Measurements from ENCODE around the gene CALML3.

CALML3 gene

GRCh38 chr10:5510281-5511072, 14.3 kb upstream of the CALML3 start:
- Histone ChIP-seq H4K20me1 (ENCODE audit: insufficient read depth, low read length) (no peaks in the 10 kb centered on the region), H3K4me3 (ENCODE audit: low read length) (no peak overlapping the region), H3K27ac (ENCODE audit: low read length) (no peak overlapping the region), H3K4me1 (ENCODE audit: low read length) (no peaks in the 10 kb centered on the region), H3K36me3 (replicated peaks; ENCODE audit: low read depth, low read length) (no peaks in the 10 kb centered on the region), H3K9me3 (ENCODE audit: insufficient read depth, low read length) (no peaks in the 10 kb centered on the region), H3K79me2 (ENCODE audit: low read length) (no peaks in the 10 kb centered on the region), H3K4me2 (ENCODE audit: low read length) (no peak overlapping the region), H3K9ac (ENCODE audit: low read length) (no peak overlapping the region), H3K27me3 (ENCODE audit: low read depth, low read length) (no peaks in the 10 kb centered on the region), H2AFZ (ENCODE audit: low read depth, low read length) (no peak overlapping the region)
- TF ChIP-seq CTCF (IDR thresholded peaks at IDR 0.05; ENCODE audit: low read depth, low read length), result no peak
- TF ChIP-seq EZH2phosphoT487 (IDR thresholded peaks at IDR 0.05; ENCODE audit: low read depth), result no peak

DNA sequence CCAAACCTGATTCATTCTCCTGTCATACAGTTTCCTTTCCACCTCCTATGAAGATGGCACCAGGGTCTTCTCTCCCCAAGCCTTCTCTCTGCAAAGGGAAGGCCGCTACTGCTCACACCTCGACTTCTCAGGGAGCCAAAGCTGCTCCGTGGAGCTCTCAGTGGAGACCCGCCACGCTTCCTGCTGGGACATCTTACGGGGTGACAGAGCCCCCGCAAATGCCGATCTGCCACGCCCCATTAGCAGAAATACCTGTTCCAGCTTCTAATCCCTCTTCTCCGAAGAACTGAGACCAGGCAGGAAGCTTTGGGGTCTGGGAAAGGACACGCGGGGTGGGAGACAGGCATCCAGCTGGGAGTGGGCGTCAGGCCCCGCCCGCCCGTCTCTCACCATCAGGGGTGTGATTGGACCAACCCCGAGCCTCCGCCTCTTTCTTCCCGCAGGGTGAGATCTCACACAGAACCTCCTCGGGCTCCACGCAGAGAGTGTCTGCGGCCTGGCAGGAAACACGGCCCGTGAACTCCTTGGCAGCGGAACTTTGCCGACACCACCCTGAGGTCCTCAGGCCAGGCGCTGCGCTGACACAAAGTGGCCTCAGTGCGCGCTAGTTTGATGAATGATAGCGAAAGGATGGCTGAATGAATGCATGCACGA, 13.4 kb upstream of the CALML3 start:
- Histone ChIP-seq H3K4me2 (ENCODE audit: low read length) (no peak overlapping the region), H3K4me3 (ENCODE audit: low read length) (no peak overlapping the region), H3K9ac (ENCODE audit: low read length) (no peak overlapping the region), H3K27ac (ENCODE audit: low read length) (no peak overlapping the region), H3K9me3 (ENCODE audit: insufficient read depth, low read length) (no peaks in the 10 kb centered on the region), H3K4me1 (ENCODE audit: low read length) (no peaks in the 10 kb centered on the region), H3K27me3 (ENCODE audit: low read depth, low read length) (no peaks in the 10 kb centered on the region), H4K20me1 (ENCODE audit: insufficient read depth, low read length) (no peaks in the 10 kb centered on the region), H3K79me2 (ENCODE audit: low read length) (no peaks in the 10 kb centered on the region), H2AFZ (ENCODE audit: low read depth, low read length) (no peak overlapping the region), H3K36me3 (replicated peaks; ENCODE audit: low read depth, low read length) (no peaks in the 10 kb centered on the region)
- TF ChIP-seq CTCF (IDR thresholded peaks at IDR 0.05; ENCODE audit: low read depth, low read length) (no peak), EZH2phosphoT487 (IDR thresholded peaks at IDR 0.05; ENCODE audit: low read depth) (no peak)

DNA sequence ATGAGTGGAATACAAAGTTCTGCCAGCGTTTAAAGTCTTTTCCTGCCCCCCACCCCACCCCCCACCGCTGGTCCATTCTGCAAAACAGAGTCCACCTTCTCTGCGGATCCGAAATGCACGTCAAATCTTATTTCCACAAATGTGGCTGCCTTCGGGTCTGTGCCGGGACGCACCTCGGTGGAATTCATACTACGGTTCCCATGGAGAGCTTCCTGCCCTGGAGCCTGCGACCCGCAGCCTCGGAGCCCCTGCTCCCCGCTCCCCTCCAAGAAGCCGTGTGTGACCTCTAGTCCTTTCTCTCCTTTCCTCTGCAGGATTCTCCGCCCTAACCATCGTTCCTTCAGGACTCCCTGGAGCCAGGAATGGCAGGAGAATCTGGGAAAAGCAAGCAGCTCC, 12.9 kb upstream of the CALML3 start:
- Histone ChIP-seq H3K36me3 (replicated peaks; ENCODE audit: low read depth, low read length) (no peaks in the 10 kb centered on the region), H3K27ac (ENCODE audit: low read length) (no peak overlapping the region), H4K20me1 (ENCODE audit: insufficient read depth, low read length) (no peaks in the 10 kb centered on the region), H3K79me2 (ENCODE audit: low read length) (no peaks in the 10 kb centered on the region), H2AFZ (ENCODE audit: low read depth, low read length) (no peak overlapping the region), H3K4me2 (ENCODE audit: low read length) (no peak overlapping the region), H3K4me1 (ENCODE audit: low read length) (no peaks in the 10 kb centered on the region), H3K27me3 (ENCODE audit: low read depth, low read length) (no peaks in the 10 kb centered on the region), H3K9me3 (ENCODE audit: insufficient read depth, low read length) (no peaks in the 10 kb centered on the region), H3K9ac (ENCODE audit: low read length) (no peak overlapping the region), H3K4me3 (ENCODE audit: low read length) (no peak overlapping the region)
- no peak for TF ChIP-seq CTCF (IDR thresholded peaks at IDR 0.05; ENCODE audit: low read depth, low read length)
- no peak for TF ChIP-seq EZH2phosphoT487 (IDR thresholded peaks at IDR 0.05; ENCODE audit: low read depth)

- H3K79me2 ChIP-seq (ENCODE audit: low read length), result no peaks in the 10 kb centered on the region
- H2AFZ ChIP-seq (ENCODE audit: low read depth, low read length), result no peak overlapping the region
- H3K36me3 ChIP-seq (replicated peaks; ENCODE audit: low read depth, low read length), result no peaks in the 10 kb centered on the region
- no peak overlapping the region for H3K4me3 ChIP-seq (ENCODE audit: low read length)
- no peak overlapping the region for H3K4me2 ChIP-seq (ENCODE audit: low read length)
- no peak overlapping the region for H3K27ac ChIP-seq (ENCODE audit: low read length)
- no peaks in the 10 kb centered on the region for H3K27me3 ChIP-seq (ENCODE audit: low read depth, low read length)
- H3K9ac ChIP-seq (ENCODE audit: low read length), result no peak overlapping the region
- no peak for TF ChIP-seq EZH2phosphoT487 (IDR thresholded peaks at IDR 0.05; ENCODE audit: low read depth)
- no peak for TF ChIP-seq CTCF (IDR thresholded peaks at IDR 0.05; ENCODE audit: low read depth, low read length)
- H3K4me1 ChIP-seq (ENCODE audit: low read length), result no peaks in the 10 kb centered on the region
- no peaks in the 10 kb centered on the region for H4K20me1 ChIP-seq (ENCODE audit: insufficient read depth, low read length)
- no peaks in the 10 kb centered on the region for H3K9me3 ChIP-seq (ENCODE audit: insufficient read depth, low read length)
Observed at GRCh38 chr10:5512331-5512730, 12.4 kb upstream of the CALML3 start.

All from OCI-LY3 (cell line).